Neural cell (in vitro differentiated cells): ENCODE results near the gene ZNF519. TPM values are rescaled to one million over a fixed set of nuclear protein-coding genes. Genes with fewer than 3 reads are reported as not detected.

Experiments
- H2AFZ ChIP-seq: fragments of 200-600, 300-800 bp; sonication (generic), shearing (Covaris generic); 2 replicates; pipeline ENCODE4 v1.6.0; 2014; ENCODE audit warnings: low read depth, mild to moderate bottlenecking, antibody characterized with exemption, low read length, moderate library complexity
- H3F3A ChIP-seq: fragments of 200-600 bp; shearing (Covaris generic); 2 replicates; pipeline ENCODE4 v1.6.1; 2016; ENCODE audit warnings: mild to moderate bottlenecking, moderate library complexity, mixed read lengths, antibody characterized with exemption, low read length; ENCODE audit not compliant: insufficient read depth, poor library complexity, severe bottlenecking
- H3K27ac ChIP-seq: fragments of 200-600, 300-800 bp; sonication (generic), shearing (Covaris generic); 2 replicates; pipeline ENCODE4 v1.5.1; 2014; ENCODE audit warnings: mild to moderate bottlenecking, low read length, moderate library complexity
- H3K27me3 ChIP-seq: fragments of 300-800, 200-600 bp; sonication (generic), shearing (Covaris generic); 2 replicates; pipeline ENCODE4 v1.6.0; 2014; ENCODE audit warnings: mild to moderate bottlenecking, low read depth, low read length, moderate library complexity; ENCODE audit not compliant: insufficient read depth
- H3K36me3 ChIP-seq: fragments of 300-800, 200-600 bp; sonication (generic), shearing (Covaris generic); 2 replicates; pipeline ENCODE4 v1.5.1; 2014; ENCODE audit warnings: mild to moderate bottlenecking, antibody characterized with exemption, low read length, moderate library complexity; ENCODE audit not compliant: insufficient read depth
- H3K4me2 ChIP-seq: fragments of 300-800, 200-600 bp; sonication (generic), shearing (Covaris generic); 2 replicates; pipeline ENCODE4 v1.6.0; 2014; ENCODE audit warnings: mild to moderate bottlenecking, low read length
- H3K4me3 ChIP-seq: fragments of 300-800, 200-600 bp; sonication (generic), shearing (Covaris generic); 2 replicates; pipeline ENCODE4 v1.5.1; 2014; ENCODE audit warnings: mild to moderate bottlenecking, low read length, moderate library complexity
- H3K79me2 ChIP-seq: fragments of 200-600 bp; shearing (Covaris generic); replicated peaks from 2 replicates; pipeline ENCODE4 v1.6.0; 2014; ENCODE audit warnings: mild to moderate bottlenecking, low read length, moderate library complexity; ENCODE audit not compliant: insufficient read depth
- H3K9ac ChIP-seq: fragments of 300-800, 200-600 bp; sonication (generic), shearing (Covaris generic); 2 replicates; pipeline ENCODE4 v1.6.1; 2016; ENCODE audit warnings: mild to moderate bottlenecking, low read length, mixed read lengths
- H3K9me2 ChIP-seq: fragments of 200-600 bp; shearing (Covaris generic); 2 replicates; pipeline ENCODE4 v1.6.1; 2016; ENCODE audit warnings: mild to moderate bottlenecking, low read length, mixed read lengths; ENCODE audit not compliant: insufficient read depth
- H3K9me3 ChIP-seq: fragments of 200-600, 300-800 bp; sonication (generic), shearing (Covaris generic); 2 replicates; pipeline ENCODE4 v1.6.1; 2016; ENCODE audit warnings: mild to moderate bottlenecking, mixed run types, low read length, moderate library complexity, mixed read lengths
- H4K20me1 ChIP-seq: fragments of 200-600 bp; shearing (Covaris generic); 2 replicates; pipeline ENCODE4 v1.6.1; 2016; ENCODE audit warnings: mild to moderate bottlenecking, mixed run types; ENCODE audit not compliant: insufficient read depth
- CTCF ChIP-seq: fragments of 450-650 bp; IDR thresholded peaks from 2 replicates; pipeline ENCODE4 v1.5.1; 2014; ENCODE audit warnings: antibody characterized with exemption, mild to moderate bottlenecking, moderate library complexity; ENCODE audit not compliant: poor library complexity, severe bottlenecking
- EP300 ChIP-seq: fragments of 450-650 bp; conservative IDR thresholded peaks from 2 replicates; pipeline ENCODE4 v1.6.1; 2014; ENCODE audit warnings: antibody characterized with exemption, mild to moderate bottlenecking, moderate library complexity; ENCODE audit not compliant: poor library complexity, severe bottlenecking
- EZH2 ChIP-seq: fragments of 200-600, 300-800 bp; shearing (Covaris generic), sonication (generic); IDR thresholded peaks from 2 replicates; pipeline ENCODE4 v1.6.1; 2014; ENCODE audit warnings: antibody characterized with exemption, low read length, borderline replicate concordance, mild to moderate bottlenecking; ENCODE audit not compliant: insufficient read depth, poor library complexity, severe bottlenecking
- MXI1 ChIP-seq: fragments of 450-650 bp; conservative IDR thresholded peaks from 2 replicates; pipeline ENCODE4 v1.6.1; 2014; ENCODE audit warnings: antibody characterized with exemption, mild to moderate bottlenecking; ENCODE audit not compliant: poor library complexity, severe bottlenecking
- POLR2AphosphoS5 ChIP-seq: IDR thresholded peaks from 2 replicates; pipeline ENCODE4 v1.6.1; 2012
- RAD21 ChIP-seq: fragments of 450-650 bp; conservative IDR thresholded peaks from 2 replicates; pipeline ENCODE4 v1.6.1; 2014; ENCODE audit warnings: antibody characterized with exemption, mild to moderate bottlenecking, moderate library complexity
- REST ChIP-seq: IDR thresholded peaks from 2 replicates; pipeline ENCODE4 v1.6.1; 2012; ENCODE audit warnings: borderline replicate concordance
- SMC3 ChIP-seq: fragments of 450-650 bp; conservative IDR thresholded peaks from 2 replicates; pipeline ENCODE4 v1.6.1; 2014; ENCODE audit warnings: antibody characterized with exemption, mild to moderate bottlenecking, moderate library complexity; ENCODE audit not compliant: poor library complexity
- TAF1 ChIP-seq: IDR thresholded peaks from 2 replicates; pipeline ENCODE4 v1.6.1; 2012; ENCODE audit warnings: low read depth
- polyA plus RNA-seq: library from polyadenylated mRNA; depleted of rRNA; stranded (reverse); fragments of >200 nt; gene quantifications from 2 replicates; pipeline ENCODE4 v1.2.3, GENCODE V29; 2014

ZNF519 gene
- polyA plus RNA-seq, 1 donor from 2014 or later: 25.0 TPM

DNA sequence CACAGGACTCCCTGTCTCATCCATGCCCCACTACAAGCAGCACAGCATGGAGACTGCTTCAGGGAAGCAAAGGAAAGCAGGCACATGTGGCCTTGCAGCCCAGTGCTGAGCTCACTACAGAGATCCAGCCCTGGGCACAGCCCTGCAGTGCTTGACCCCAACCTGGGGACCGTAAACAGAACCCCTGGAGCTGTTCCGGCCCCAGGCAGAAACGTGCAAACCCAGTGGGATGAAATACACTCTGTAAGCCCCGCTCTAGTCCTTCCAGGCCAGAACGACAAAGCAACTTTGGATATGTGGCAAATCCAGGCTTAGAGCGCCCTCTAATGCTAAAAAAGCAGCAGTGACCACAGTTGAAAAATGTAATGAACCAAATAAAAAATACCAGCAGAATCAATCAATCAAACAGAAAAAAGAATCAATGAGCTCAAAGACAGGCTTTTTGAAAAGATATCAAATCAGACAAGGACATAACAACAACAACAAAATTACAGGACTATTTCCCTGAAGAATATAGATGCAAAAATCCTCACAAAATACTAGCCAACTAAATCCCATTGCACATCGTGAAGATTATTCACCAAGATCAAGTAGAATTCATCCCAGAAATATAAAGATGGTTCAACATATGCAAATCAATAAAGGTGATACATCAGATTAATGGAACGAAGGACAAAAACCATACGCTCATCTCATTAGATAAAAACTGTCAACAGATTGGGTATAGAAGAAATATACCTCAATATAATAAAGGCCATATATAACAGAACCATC, 45.6 kb downstream of the ZNF519 start:
- Histone ChIP-seq H3K9ac (no peak overlapping the region), H3K4me2 (no peak overlapping the region)

GRCh38 chr18:14085770-14086457, 46.3 kb downstream of the ZNF519 start:
- H3K9me3 ChIP-seq: no peaks in the 10 kb centered on the region
- no peak overlapping the region for H3K27ac ChIP-seq
- TF ChIP-seq SMC3 (no peak), POLR2AphosphoS5 (no peak), RAD21 (no peak)
- H3F3A ChIP-seq: no peaks in the 10 kb centered on the region
- H3K79me2 ChIP-seq: no peaks in the 10 kb centered on the region
- no peak overlapping the region for H3K4me3 ChIP-seq
- H4K20me1 ChIP-seq: no peaks in the 10 kb centered on the region
- H3K36me3 ChIP-seq: no peaks in the 10 kb centered on the region
- H3K27me3 ChIP-seq: no peaks in the 10 kb centered on the region
- H3K9me2 ChIP-seq: no peaks in the 10 kb centered on the region
- H3K4me2 ChIP-seq: no peak overlapping the region
- H2AFZ ChIP-seq: no peak overlapping the region
- H3K9ac ChIP-seq: no peak overlapping the region

More for the DNA sequence above, 45.6 kb downstream of the ZNF519 start:
- TF ChIP-seq RAD21 (peak; percentile 89), TAF1 (no peak), SMC3 (peak; percentile 86), POLR2AphosphoS5 (no peak), EP300 (no peak), CTCF (peak; percentile 88)
- H3K36me3 ChIP-seq: no peaks in the 10 kb centered on the region
- no peak overlapping the region for H2AFZ ChIP-seq
- H4K20me1 ChIP-seq: no peaks in the 10 kb centered on the region
- no peak overlapping the region for H3K27ac ChIP-seq
- no peaks in the 10 kb centered on the region for H3K9me3 ChIP-seq
- H3K4me3 ChIP-seq: no peak overlapping the region
- no peaks in the 10 kb centered on the region for H3K9me2 ChIP-seq
- no peaks in the 10 kb centered on the region for H3K27me3 ChIP-seq
- H3K79me2 ChIP-seq: no peaks in the 10 kb centered on the region
- H3F3A ChIP-seq: no peaks in the 10 kb centered on the region

DNA sequence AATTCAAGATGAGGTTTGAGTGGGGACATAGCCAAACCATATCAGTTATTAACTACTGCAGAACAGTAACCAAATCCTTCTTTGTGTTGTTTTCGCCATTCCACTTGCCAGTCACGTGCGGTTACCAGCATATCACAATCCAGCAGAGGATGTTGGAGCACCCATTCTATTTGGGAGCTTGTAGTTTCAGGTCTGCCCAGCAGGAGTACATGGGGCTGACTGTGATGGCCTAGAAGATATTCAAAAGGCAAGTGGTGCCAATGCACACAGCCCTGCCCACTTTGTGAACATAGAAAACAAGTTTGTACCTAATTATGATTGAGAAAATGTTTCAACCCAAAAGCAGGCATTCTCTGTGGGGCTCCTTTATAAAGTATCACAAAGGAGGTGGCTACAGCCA, 57.0 kb downstream of the ZNF519 start:
- H3K9ac ChIP-seq: no peak overlapping the region
- H3K36me3 ChIP-seq: no peaks in the 10 kb centered on the region
- H3K4me3 ChIP-seq: no peak overlapping the region
- no peak for TF ChIP-seq EP300
- TF ChIP-seq REST: no peak
- no peak for TF ChIP-seq RAD21
- TF ChIP-seq SMC3: no peak
- no peak for TF ChIP-seq MXI1
- no peak for TF ChIP-seq EZH2
- TF ChIP-seq POLR2AphosphoS5: no peak
- no peak for TF ChIP-seq TAF1
- no peak overlapping the region for H3K4me2 ChIP-seq
- no peaks in the 10 kb centered on the region for H3K9me2 ChIP-seq
- no peaks in the 10 kb centered on the region for H4K20me1 ChIP-seq
- no peaks in the 10 kb centered on the region for H3K9me3 ChIP-seq
- no peaks in the 10 kb centered on the region for H3K27me3 ChIP-seq
- no peaks in the 10 kb centered on the region for H3F3A ChIP-seq
- no peaks in the 10 kb centered on the region for H3K79me2 ChIP-seq
- no peak overlapping the region for H3K27ac ChIP-seq
- no peak overlapping the region for H2AFZ ChIP-seq
